AG09309 (cell line): ENCODE results near the gene CPHXL.
A peak's percentile ranks its signal among the peaks of the same experiment; 100 is the strongest.

Experiments used
- DNase-seq: peaks from one replicate; pipeline ENCODE4 v3.0.0-alpha.2; 2010; ENCODE audit warnings: low read depth
- H3K4me3 ChIP-seq: 2 replicates; pipeline ENCODE4 v1.5.1; 2011; ENCODE audit warnings: mild to moderate bottlenecking, low read depth, low read length, moderate library complexity; ENCODE audit not compliant: control insufficient read depth
- CTCF ChIP-seq: IDR thresholded peaks from 2 replicates; pipeline ENCODE4 v1.5.1; 2011; ENCODE audit warnings: mild to moderate bottlenecking, low read depth, low read length, inconsistent platforms; ENCODE audit not compliant: insufficient read depth, control insufficient read depth; ENCODE audit errors: missing control alignments

Gene CPHXL

GRCh38 chr16:75742424-75743047 is 16.2 kb upstream of the CPHXL start:
- no peak for TF ChIP-seq CTCF
- H3K4me3 ChIP-seq = no peak overlapping the region
- no peak for DNase-seq

DNA sequence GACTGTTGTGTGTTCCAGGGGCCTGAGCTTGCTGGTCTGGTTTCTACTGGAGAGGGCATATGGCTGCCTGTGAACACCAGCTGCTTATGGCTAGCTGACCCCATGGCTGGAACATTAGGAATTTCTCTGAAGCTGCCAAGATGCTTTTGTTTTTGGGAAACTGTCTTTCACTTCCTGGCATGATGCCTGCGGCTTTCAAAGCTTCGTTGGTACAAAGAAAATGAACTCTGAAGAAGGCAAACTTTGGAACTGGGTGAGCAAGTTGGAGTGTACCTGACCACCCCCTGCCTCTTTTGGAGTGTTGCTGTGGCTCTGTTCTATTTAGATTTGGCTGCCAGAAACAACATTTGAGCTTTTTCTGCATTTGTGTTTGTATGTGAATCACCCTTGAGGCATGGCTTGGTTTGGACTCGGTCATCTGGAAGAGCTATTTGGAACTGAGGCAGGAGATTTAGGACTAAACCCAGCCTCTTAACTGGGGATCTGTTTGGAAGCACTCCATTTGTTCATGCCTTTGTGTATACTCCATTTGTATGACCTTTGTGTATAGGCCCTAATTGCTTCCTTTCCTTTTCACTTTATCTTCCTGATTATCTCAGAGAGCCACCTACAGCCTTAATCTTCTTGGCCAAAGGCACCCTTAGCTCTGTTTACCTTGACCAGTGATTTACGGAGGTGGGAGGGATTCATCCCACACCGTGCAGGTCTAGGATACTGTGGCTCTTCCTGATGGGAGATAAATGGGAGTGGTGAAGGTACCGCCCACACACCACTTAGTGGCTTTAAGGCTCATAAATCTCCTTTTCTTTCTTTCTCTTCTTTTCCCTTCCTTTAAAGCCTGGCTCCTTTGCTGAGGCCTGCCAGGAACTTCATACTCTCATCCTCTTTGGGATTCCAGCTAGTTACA is 7.3 kb upstream of the CPHXL start:
- no peak for TF ChIP-seq CTCF
- peak; percentile 21 for DNase-seq
- no peak overlapping the region for H3K4me3 ChIP-seq

DNA sequence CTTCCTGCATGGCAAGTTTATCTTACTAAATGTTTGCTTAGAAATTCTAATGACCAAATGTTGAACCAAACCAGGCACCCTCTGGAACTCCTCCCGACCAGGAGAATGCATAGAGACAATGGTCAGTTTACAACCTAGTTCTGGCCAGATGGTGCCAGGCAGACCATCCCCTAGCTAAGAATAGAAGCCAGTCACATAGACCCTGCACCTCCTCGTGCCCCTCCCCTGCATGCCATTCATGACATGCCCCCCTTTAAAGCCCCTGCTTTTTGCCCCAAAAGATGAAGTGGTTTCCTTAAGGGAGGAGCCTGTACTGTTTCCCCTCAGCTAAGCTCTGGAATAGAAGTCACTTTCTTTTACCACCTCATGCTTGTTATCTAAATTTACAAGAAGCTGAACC is 6.6 kb upstream of the CPHXL start:
- no peak for TF ChIP-seq CTCF
- no peak overlapping the region for H3K4me3 ChIP-seq
- no peak for DNase-seq

DNA sequence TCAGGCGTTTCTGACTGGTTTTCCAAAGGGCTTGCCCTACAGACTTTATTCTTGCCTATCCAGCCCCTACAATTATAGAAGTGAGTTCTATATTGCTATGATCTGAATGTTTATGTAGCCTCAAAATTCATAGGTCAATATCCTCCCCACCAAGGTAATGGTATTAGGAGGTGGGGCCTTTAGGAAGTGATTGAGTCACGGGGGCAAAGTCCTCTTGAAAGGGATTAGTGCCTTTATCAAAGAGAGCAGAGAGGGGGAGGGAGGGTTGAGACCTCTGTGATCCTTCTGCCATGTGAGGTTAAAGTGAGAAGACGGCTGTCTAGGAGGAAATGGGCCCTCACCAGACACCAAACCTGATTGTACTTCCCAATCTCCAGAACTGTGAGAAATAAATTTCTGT is 931 bp upstream of the CPHXL start:
- no peak for DNase-seq
- no peak overlapping the region for H3K4me3 ChIP-seq
- TF ChIP-seq CTCF = no peak

DNA sequence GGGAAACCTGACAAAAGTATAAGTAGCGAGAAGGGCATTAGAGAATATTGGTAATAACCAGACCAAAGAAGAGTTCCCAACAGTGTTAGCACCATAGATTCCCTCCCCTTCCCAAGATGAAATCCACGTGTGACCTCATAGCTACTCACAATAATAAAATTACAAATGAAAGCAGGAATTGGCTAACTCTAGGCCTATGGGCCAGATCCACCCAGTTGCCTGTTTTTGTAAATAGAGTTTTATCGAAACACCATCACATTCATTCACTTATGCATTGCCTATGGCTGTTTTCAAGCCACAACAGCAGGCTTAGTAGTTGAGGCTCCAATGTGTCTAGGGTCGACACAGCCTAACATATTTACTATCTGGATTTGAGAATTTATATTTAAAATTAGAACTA is 7.8 kb downstream of the CPHXL start:
- no peak for DNase-seq
- no peak overlapping the region for H3K4me3 ChIP-seq
- TF ChIP-seq CTCF = no peak

DNA sequence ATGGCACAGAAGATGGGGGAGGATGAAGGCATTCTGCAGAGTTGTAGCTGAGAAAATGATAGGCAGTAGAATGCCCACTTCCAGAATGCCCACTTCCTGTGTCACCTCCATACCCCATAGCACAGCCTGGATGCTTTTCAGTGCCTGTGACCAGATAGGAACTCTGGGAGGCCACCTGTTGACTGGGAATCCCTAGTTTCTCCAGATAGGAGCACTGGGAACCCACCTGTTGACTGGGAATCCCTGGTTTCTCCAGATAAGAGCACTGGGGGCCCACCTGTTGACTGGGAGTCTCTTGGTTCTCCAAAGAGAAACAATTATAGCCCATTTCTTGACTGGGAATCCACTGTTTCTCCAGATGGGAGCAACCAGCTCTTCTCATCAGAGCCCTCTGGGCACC is 11.6 kb downstream of the CPHXL start:
- TF ChIP-seq CTCF = no peak
- H3K4me3 ChIP-seq = no peak overlapping the region
- DNase-seq = no peak

GRCh38 chr16:75710344-75710743 is 15.9 kb downstream of the CPHXL start:
- no peak overlapping the region for H3K4me3 ChIP-seq
- TF ChIP-seq CTCF = no peak
- DNase-seq = no peak
